IMR-90 (cell line): Measurements from ENCODE around the gene BRK1. TPM values are rescaled to one million over a fixed set of nuclear protein-coding genes. Genes with fewer than 3 reads are reported as not detected.
A peak's percentile ranks its signal among the peaks of the same experiment; 100 is the strongest.

Experiments used
- ATAC-seq: fragments of 200-7000 bp; cut with Tn5 transposase; 2 replicates; pipeline ENCODE4 v1.9.1; 2020; ENCODE audit warnings: low read depth, mild to moderate bottlenecking, moderate library complexity
- BruUV-seq: library from RNA; stranded (reverse); fragments of 400-500 nt; replicated peaks from 2 replicates; lab custom pipeline; 2021; lab: Mats Ljungman, UMichigan
- CTCF ChIA-PET: fragments of 300-600 bp; formaldehyde crosslinking; extraction: SDS; loops from one replicate; lab custom pipeline; 2021; ENCODE audit warnings: antibody characterized with exemption; lab: Yijun Ruan, JAX
- POLR2A ChIA-PET: fragments of 300-600 bp; sonication (Branson Sonifier 250); formaldehyde crosslinking; loops from one replicate; lab custom pipeline; 2022; ENCODE audit warnings: antibody characterized with exemption; ENCODE audit not compliant: unreplicated experiment; lab: Charles Lee
- DNase-seq: peaks from one replicate; pipeline ENCODE4 v3.0.0; 2013
- H2AFZ ChIP-seq: replicated peaks from 2 replicates; pipeline ENCODE3; 2013; ENCODE audit warnings: low read length, mild to moderate bottlenecking; ENCODE audit not compliant: poor library complexity
- H2AK5ac ChIP-seq: 2 replicates; pipeline ENCODE4 v1.6.1; 2013; ENCODE audit warnings: low read depth, low read length, inconsistent platforms
- H2AK9ac ChIP-seq: replicated peaks from 2 replicates; pipeline ENCODE3; 2013; ENCODE audit warnings: mild to moderate bottlenecking, low read depth, low read length, moderate library complexity; ENCODE audit not compliant: poor library complexity
- H2BK120ac ChIP-seq: 2 replicates; pipeline ENCODE4 v1.6.1; 2013; ENCODE audit warnings: low read depth, low read length, inconsistent platforms
- H2BK15ac ChIP-seq: 3 replicates; pipeline ENCODE4 v1.6.1; 2013; ENCODE audit warnings: low read depth, low read length, inconsistent platforms
- H2BK20ac ChIP-seq: 2 replicates; pipeline ENCODE4 v1.6.1; 2013; ENCODE audit warnings: low read depth, mild to moderate bottlenecking, inconsistent platforms, low read length, moderate library complexity
- H2BK5ac ChIP-seq: 2 replicates; pipeline ENCODE4 v1.6.1; 2013; ENCODE audit warnings: mild to moderate bottlenecking, low read depth, low read length, inconsistent platforms; ENCODE audit not compliant: poor library complexity, severe bottlenecking
- H3K14ac ChIP-seq: replicated peaks from 2 replicates; pipeline ENCODE4 v1.6.1; 2013; ENCODE audit warnings: low read depth, low read length, inconsistent platforms
- H3K18ac ChIP-seq: 2 replicates; pipeline ENCODE4 v1.6.1; 2013; ENCODE audit warnings: low read depth, low read length, control low read depth
- H3K23ac ChIP-seq: 2 replicates; pipeline ENCODE4 v1.6.1; 2013; ENCODE audit warnings: low read depth, low read length, inconsistent platforms
- H3K27ac ChIP-seq: 2 replicates; pipeline ENCODE4 v1.5.1; 2013; ENCODE audit warnings: mild to moderate bottlenecking, control low read depth, low read length; ENCODE audit not compliant: insufficient read depth
- H3K27me3 ChIP-seq: 2 replicates; pipeline ENCODE4 v1.6.1; 2013; ENCODE audit warnings: low read length; ENCODE audit not compliant: control insufficient read depth, insufficient read depth
- H3K36me3 ChIP-seq: 2 replicates; pipeline ENCODE4 v1.6.1; 2013; ENCODE audit warnings: low read length, mixed read lengths; ENCODE audit not compliant: control insufficient read depth, insufficient read depth
- H3K4ac ChIP-seq: 2 replicates; pipeline ENCODE4 v1.6.1; 2013; ENCODE audit warnings: low read depth, low read length, inconsistent platforms
- H3K4me1 ChIP-seq: 2 replicates; pipeline ENCODE4 v1.6.1; 2013; ENCODE audit warnings: low read length, mixed read lengths; ENCODE audit not compliant: control insufficient read depth, insufficient read depth
- H3K4me2 ChIP-seq: 2 replicates; pipeline ENCODE4 v1.6.1; 2013; ENCODE audit warnings: low read depth, mild to moderate bottlenecking, control low read depth, low read length, moderate library complexity
- H3K4me3 ChIP-seq: 2 replicates; pipeline ENCODE4 v1.5.1; 2013; ENCODE audit warnings: low read depth, mild to moderate bottlenecking, control low read depth, low read length, moderate library complexity; ENCODE audit not compliant: insufficient read depth
- H3K56ac ChIP-seq: 2 replicates; pipeline ENCODE4 v1.6.1; 2013; ENCODE audit warnings: low read length, inconsistent platforms; ENCODE audit not compliant: insufficient read depth; ENCODE audit errors: extremely low read depth
- H3K79me1 ChIP-seq, 2 experiments: 2 replicates each; pipeline ENCODE4 v1.6.1; 2013; ENCODE audit warnings: low read length in 2 of 2, inconsistent platforms in 1 of 2, low read depth in 1 of 2
- H3K9ac ChIP-seq: 2 replicates; pipeline ENCODE4 v1.6.1; 2013; ENCODE audit warnings: low read depth, low read length, control low read depth
- H3K9me1 ChIP-seq: 2 replicates; pipeline ENCODE4 v1.6.1; 2013; ENCODE audit warnings: low read length, inconsistent platforms; ENCODE audit not compliant: insufficient read depth
- H3K9me3 ChIP-seq: 2 replicates; pipeline ENCODE4 v1.6.1; 2013; ENCODE audit warnings: low read length; ENCODE audit not compliant: control insufficient read depth, insufficient read depth
- H4K20me1 ChIP-seq: 2 replicates; pipeline ENCODE4 v1.6.1; 2013; ENCODE audit warnings: low read length, inconsistent platforms; ENCODE audit not compliant: insufficient read depth
- H4K5ac ChIP-seq: 2 replicates; pipeline ENCODE4 v1.6.1; 2013; ENCODE audit warnings: mild to moderate bottlenecking, low read depth, low read length, control low read depth
- H4K8ac ChIP-seq, 2 experiments: 2 replicates each; pipeline ENCODE4 v1.6.1; 2013; ENCODE audit warnings: low read depth in 2 of 2, low read length in 2 of 2, control low read depth in 1 of 2, inconsistent platforms in 1 of 2
- H4K91ac ChIP-seq: 2 replicates; pipeline ENCODE4 v1.6.1; 2013; ENCODE audit warnings: low read depth, low read length, inconsistent platforms; ENCODE audit not compliant: insufficient read depth
- BHLHE40 ChIP-seq: fragments of 150-350 bp; IDR thresholded peaks from 2 replicates; pipeline ENCODE4 v1.6.1; 2016; ENCODE audit warnings: mild to moderate bottlenecking, low read depth, low read length
- FOS ChIP-seq: fragments of 150-350 bp; IDR thresholded peaks from 2 replicates; pipeline ENCODE4 v1.6.1; 2016; ENCODE audit warnings: low read depth, low read length
- MAFK ChIP-seq: IDR thresholded peaks from 2 replicates; pipeline ENCODE4 v1.6.1; 2012; ENCODE audit warnings: low read depth, low read length, improper control_type of control experiment
- MXI1 ChIP-seq: IDR thresholded peaks from 2 replicates; pipeline ENCODE4 v1.6.1; 2012; ENCODE audit warnings: low read depth, mild to moderate bottlenecking, low read length, moderate library complexity, borderline replicate concordance
- POLR2A ChIP-seq: IDR thresholded peaks from 2 replicates; pipeline ENCODE4 v1.6.1; 2012; ENCODE audit warnings: mild to moderate bottlenecking, low read depth, low read length
- RAD21 ChIP-seq: IDR thresholded peaks from 2 replicates; pipeline ENCODE4 v1.6.1; 2012; ENCODE audit warnings: low read length, improper control_type of control experiment
- RCOR1 ChIP-seq: IDR thresholded peaks from 2 replicates; pipeline ENCODE4 v1.6.1; 2012; ENCODE audit warnings: mild to moderate bottlenecking, low read length, improper control_type of control experiment; ENCODE audit not compliant: insufficient replicate concordance
- RFX5 ChIP-seq: IDR thresholded peaks from 2 replicates; pipeline ENCODE4 v1.8.0; 2012; ENCODE audit warnings: low read depth, mild to moderate bottlenecking, low read length, moderate library complexity
- SMC3 ChIP-seq: fragments of 150-350 bp; IDR thresholded peaks from 2 replicates; pipeline ENCODE4 v1.6.1; 2016; ENCODE audit warnings: low read depth, mild to moderate bottlenecking, antibody characterized with exemption, low read length, moderate library complexity
- WGBS, 2 experiments: methylation state at CpG; one replicate each; pipeline versions ENCODE4 v1.1.5 to v1.1.7; 2013; ENCODE audit warnings: missing lambda C conversion rate in 2 of 2; ENCODE audit not compliant: insufficient read length in 1 of 2; ENCODE audit errors: extremely low coverage in 2 of 2; 5-methylcytosine and 5-hydroxymethylcytosine counted together
- dilution Hi-C: fragments of 300-500 bp; cut with HindIII; formaldehyde crosslinking; loops from one replicate; pipeline ENCODE4 v1.14.3; 2018; ENCODE audit warnings: low sequenced_read_pairs; ENCODE audit not compliant: unreplicated experiment
- in situ Hi-C: fragments of 300-500 bp; cut with MboI; formaldehyde crosslinking; loops from 3 replicates; pipeline ENCODE4 v1.14.3; 2019; ENCODE audit warnings: low sequenced_read_pairs, inconsistent platforms, mixed read lengths
- intact Hi-C: fragments of 100-400 bp; cut with micrococcal nuclease; formaldehyde crosslinking; loops from 2 replicates; pipeline ENCODE4 v1.10.0; 2022
- polyA plus RNA-seq, 3 experiments: library from polyadenylated mRNA; depleted of rRNA; stranded (reverse); fragments of >200 nt; gene quantifications; 2 replicates each; pipeline ENCODE4 v1.2.3, GENCODE V29; 2012; ENCODE audit warnings: low replicate concordance in 1 of 3
- total RNA-seq: library from RNA; depleted of rRNA; stranded (reverse); fragments of >200 nt; gene quantifications from 2 replicates; pipeline ENCODE4 v1.2.3, GENCODE V29; 2012

Gene BRK1
- total and polyA plus RNA-seq, 2 of the 4 experiments (the other 2 are of a cell fraction) = 81.4 to 235 TPM

DNA sequence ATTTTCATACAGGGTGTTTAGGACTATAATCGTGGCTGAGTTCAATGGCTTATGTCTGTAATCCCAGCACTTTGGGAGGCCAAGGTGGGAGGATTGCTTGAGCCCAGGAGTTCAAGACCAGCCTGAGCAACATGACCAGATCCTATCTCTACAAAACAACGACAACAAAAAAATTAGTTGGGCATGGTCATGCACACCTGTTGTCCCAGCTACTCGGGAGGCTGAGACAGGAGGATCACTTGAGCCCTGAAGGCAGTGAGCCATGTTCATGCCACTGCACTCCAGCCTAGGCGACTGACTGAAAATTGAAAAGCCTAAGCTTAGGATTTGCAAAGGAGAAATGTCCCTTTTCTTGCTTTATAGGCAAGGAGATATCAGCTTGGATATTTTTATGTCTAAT lies 1.5 kb downstream of the BRK1 start:
- Histone ChIP-seq H4K20me1 (peaks cover 42% of the 10 kb centered on the region), H3K23ac (peak overlapping the region; percentile 44; the same call in 1 of the 2 replicates), H3K9me3 (no peaks in the 10 kb centered on the region), H3K9me1 (0 out of 2 replicates have a peak, but pooled peaks cover 7% of the 10 kb centered on the region), H3K27ac (no peak overlapping the region), H3K9ac (no peak overlapping the region), H3K4me2 (peak overlapping the region; percentile 97), H2BK15ac (no peak overlapping the region), H3K27me3 (no peaks in the 10 kb centered on the region), H4K5ac (no peak overlapping the region), H4K91ac (no peak overlapping the region), H2AFZ (no peak overlapping the region), H3K79me1 (peaks cover 18 to 36% of the 10 kb centered on the region in 2 experiments), H2BK5ac (no peak overlapping the region), H2AK9ac (no peak overlapping the region), H3K4me1 (peaks cover 2% of the 10 kb centered on the region; the same call in 1 of the 2 replicates), H3K56ac (no peak overlapping the region), H3K4ac (no peak overlapping the region), H2BK20ac (no peak overlapping the region), H2BK120ac (no peak overlapping the region), H2AK5ac (no peak overlapping the region), H3K18ac (no peak overlapping the region), H4K8ac (no peak overlapping the region), H3K36me3 (peaks cover 2% of the 10 kb centered on the region; the same call in 1 of the 2 replicates), H3K14ac (no peak overlapping the region), H3K4me3 (no peak overlapping the region)
- BruUV-seq = no TSS peak
- dilution Hi-C loops (no loop called here), intact Hi-C loops (loop anchor here (10.0 kb wide), 1 partner anchor 132 kb away; the partner anchor contains the start of gene EMC3), in situ Hi-C loops (no loop called here)
- DNase-seq (no peak), ATAC-seq (no peak)
- TF ChIP-seq MAFK = no peak
- no peak for TF ChIP-seq RCOR1
- TF ChIP-seq POLR2A = no peak
- no peak for TF ChIP-seq FOS
- TF ChIP-seq RAD21 = no peak
- no peak for TF ChIP-seq BHLHE40
- no peak for TF ChIP-seq SMC3
- no peak for TF ChIP-seq MXI1
- no peak for TF ChIP-seq RFX5
- ChIA-PET CTCF (no interaction called here), POLR2A (no interaction called here)
- WGBS, 2 experiments = no CpG with 5 or more reads among the region's 4 CpGs
